Common myeloid progenitor, CD34-positive (primary cell): ENCODE data around the gene MEI4.

Experiments used
- CTCF ChIA-PET: fragments of 350-600 bp; sonication (Branson Sonifier 250); formaldehyde crosslinking; loops from one replicate; lab custom pipeline; 2021; ENCODE audit warnings: antibody characterized with exemption; lab: Charles Lee
- POLR2A ChIA-PET: fragments of 350-600 bp; sonication (Branson Sonifier 250); formaldehyde crosslinking; loops from one replicate; lab custom pipeline; 2021; ENCODE audit warnings: antibody characterized with exemption; lab: Charles Lee
- DNase-seq, 3 donors: peaks; one replicate each; pipeline versions ENCODE4 v3.0.0 to v3.0.0-alpha.2; 2013
- H3K27ac ChIP-seq, 2 experiments: 1 replicate in 1 of 2; 2 replicates in 1 of 2; pipeline ENCODE4 v1.7.0; 2013; ENCODE audit warnings: inconsistent platforms in 2 of 2, low read length in 2 of 2, mild to moderate bottlenecking in 2 of 2, low read depth in 1 of 2, moderate library complexity in 1 of 2; ENCODE audit not compliant: severe bottlenecking in 2 of 2, insufficient read depth in 1 of 2, poor library complexity in 1 of 2
- H3K27me3 ChIP-seq, 5 experiments: replicated peaks in 2 of 5; 1 replicate in 3 of 5; 2 replicates in 2 of 5; pipeline versions ENCODE4 v1.6.1 to v1.7.0; 2013; ENCODE audit warnings: low read length in 4 of 5, mild to moderate bottlenecking in 2 of 5, moderate library complexity in 2 of 5, inconsistent platforms in 1 of 5; ENCODE audit not compliant: insufficient read depth in 5 of 5, control insufficient read depth in 4 of 5
- H3K36me3 ChIP-seq, 4 experiments: 1 replicate in 2 of 4; 2 replicates in 2 of 4; pipeline versions ENCODE4 v1.6.1 to v1.7.0; 2013; ENCODE audit warnings: low read length in 3 of 4, control low read depth in 1 of 4, mild to moderate bottlenecking in 1 of 4; ENCODE audit not compliant: control insufficient read depth in 4 of 4, insufficient read depth in 4 of 4
- H3K4me1 ChIP-seq, 4 experiments: 1 replicate in 3 of 4; 2 replicates in 1 of 4; pipeline versions ENCODE4 v1.6.1 to v1.7.1; 2013; ENCODE audit warnings: low read length in 3 of 4, mild to moderate bottlenecking in 3 of 4, control low read depth in 1 of 4, inconsistent platforms in 1 of 4, moderate library complexity in 1 of 4; ENCODE audit not compliant: control insufficient read depth in 4 of 4, insufficient read depth in 4 of 4; ENCODE audit errors: control extremely low read depth in 1 of 4
- H3K4me3 ChIP-seq, 7 experiments: 1 replicate in 4 of 7; 2 replicates in 3 of 7; pipeline versions ENCODE4 v1.5.1 to v1.7.0; 2013; ENCODE audit warnings: mild to moderate bottlenecking in 7 of 7, low read length in 6 of 7, moderate library complexity in 6 of 7, inconsistent platforms in 2 of 7, low read depth in 2 of 7, control low read depth in 1 of 7; ENCODE audit not compliant: insufficient read depth in 4 of 7, control insufficient read depth in 1 of 7; ENCODE audit errors: extremely low read depth in 1 of 7
- H3K9me3 ChIP-seq, 5 experiments: 1 replicate in 4 of 5; 2 replicates in 1 of 5; pipeline versions ENCODE4 v1.6.1 to v1.7.1; 2013; ENCODE audit warnings: low read length in 4 of 5, mild to moderate bottlenecking in 2 of 5, inconsistent platforms in 1 of 5, low read depth in 1 of 5, moderate library complexity in 1 of 5; ENCODE audit not compliant: control insufficient read depth in 4 of 5, insufficient read depth in 2 of 5; ENCODE audit errors: control extremely low read depth in 1 of 5
- WGBS: methylation state at CpG from one replicate; pipeline ENCODE4 v1.1.5; 2013; ENCODE audit not compliant: insufficient coverage; 5-methylcytosine and 5-hydroxymethylcytosine counted together

The MEI4 gene

GRCh38 chr6:77626426-77626825 is 26.4 kb upstream of the MEI4 start:
- no CpG with 5 or more reads among the region's 1 CpG for WGBS
- Histone ChIP-seq H3K4me3 (no peak overlapping the region), H3K27me3 (no peaks in the 10 kb centered on the region), H3K4me1 (no peaks in the 10 kb centered on the region), H3K27ac (no peak overlapping the region), H3K9me3 (peaks cover 0 to 5% (median 0%) of the 10 kb centered on the region in 5 experiments), H3K36me3 (no peaks in the 10 kb centered on the region)
- ChIA-PET POLR2A (no interaction called here), CTCF (no interaction called here)
- DNase-seq = no peak

GRCh38 chr6:77630014-77630413 is 22.8 kb upstream of the MEI4 start:
- CTCF ChIA-PET = no interaction called here
- Histone ChIP-seq H3K27me3 (no peaks in the 10 kb centered on the region), H3K4me1 (no peaks in the 10 kb centered on the region), H3K9me3 (peaks cover 0 to 5% (median 0%) of the 10 kb centered on the region in 5 experiments), H3K27ac (no peak overlapping the region), H3K36me3 (no peaks in the 10 kb centered on the region), H3K4me3 (no peak overlapping the region)
- DNase-seq = no peak
- no CpG with 5 or more reads among the region's 2 CpGs for WGBS
- POLR2A ChIA-PET = no interaction called here

GRCh38 chr6:77633471-77633870 is 19.4 kb upstream of the MEI4 start:
- Histone ChIP-seq H3K4me3 (no peak overlapping the region), H3K27me3 (no peaks in the 10 kb centered on the region), H3K4me1 (no peaks in the 10 kb centered on the region), H3K9me3 (no peaks in the 10 kb centered on the region), H3K36me3 (no peaks in the 10 kb centered on the region), H3K27ac (no peak overlapping the region)
- POLR2A ChIA-PET = no interaction called here
- CTCF ChIA-PET = no interaction called here
- DNase-seq = no peak
- WGBS = no CpG with 5 or more reads among the region's 1 CpG

DNA sequence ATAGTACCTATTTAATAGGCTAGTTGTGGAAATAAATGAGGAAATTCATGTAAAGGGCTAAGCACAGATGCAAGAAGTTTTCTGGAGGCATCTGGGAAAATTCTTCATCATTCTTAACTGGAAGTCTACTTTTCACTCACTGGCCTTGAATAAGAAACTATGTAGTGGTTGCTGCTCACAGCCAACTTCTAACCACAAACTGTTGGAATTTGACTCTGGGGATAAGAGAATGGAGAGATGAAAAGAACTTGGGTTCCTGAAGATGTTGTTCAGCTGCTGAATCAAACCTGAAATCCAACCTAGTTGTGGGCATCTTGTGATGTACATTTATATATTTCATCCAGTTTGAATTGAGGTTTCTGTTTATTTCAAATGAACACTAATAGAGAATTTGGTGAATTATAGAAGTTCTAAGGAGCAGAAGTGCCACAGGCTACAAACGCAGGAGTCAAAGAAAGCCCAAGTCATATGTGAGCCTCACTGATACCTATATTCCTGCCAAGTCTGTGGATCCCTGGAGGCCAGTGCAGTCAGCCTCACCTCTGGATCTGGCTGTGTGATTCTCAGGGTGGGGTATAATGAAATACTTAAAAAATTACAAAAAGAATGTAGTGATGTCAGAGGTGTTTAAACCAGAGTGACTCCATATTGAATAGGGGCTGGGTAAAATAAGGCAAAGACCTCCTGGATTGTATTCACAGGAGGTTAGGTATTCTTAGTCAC is 18.7 kb upstream of the MEI4 start:
- CTCF ChIA-PET = no interaction called here
- no peak for DNase-seq

GRCh38 chr6:77638129-77638830 is 14.6 kb upstream of the MEI4 start:
- WGBS = 95% methylated on average over 14 of the region's 16 CpGs
- DNase-seq = no peak
- Histone ChIP-seq H3K27ac (no peak overlapping the region), H3K9me3 (no peaks in the 10 kb centered on the region), H3K4me1 (no peaks in the 10 kb centered on the region), H3K36me3 (no peaks in the 10 kb centered on the region), H3K4me3 (no peak overlapping the region), H3K27me3 (no peaks in the 10 kb centered on the region)
- ChIA-PET POLR2A (no interaction called here), CTCF (interaction anchor here (1.9 kb wide), 1 partner anchor 11 kb away, joined by 5 read pairs; no protein-coding TSS in a partner anchor)

More for the DNA sequence above, 18.7 kb upstream of the MEI4 start:
- Histone ChIP-seq H3K27ac (no peak overlapping the region), H3K9me3 (no peaks in the 10 kb centered on the region), H3K27me3 (no peaks in the 10 kb centered on the region), H3K36me3 (no peaks in the 10 kb centered on the region), H3K4me1 (no peaks in the 10 kb centered on the region), H3K4me3 (no peak overlapping the region)
- WGBS = 100% methylated on average over 1 of the region's 1 CpG
- POLR2A ChIA-PET = no interaction called here

GRCh38 chr6:77644102-77644705 is 8.6 kb upstream of the MEI4 start:
- Histone ChIP-seq H3K9me3 (no peaks in the 10 kb centered on the region), H3K4me3 (no peak overlapping the region), H3K27ac (no peak overlapping the region), H3K4me1 (peaks cover 0 to 4% (median 2%) of the 10 kb centered on the region in 4 experiments), H3K36me3 (no peaks in the 10 kb centered on the region), H3K27me3 (no peaks in the 10 kb centered on the region)
- 86% methylated on average over 1 of the region's 2 CpGs for WGBS
- ChIA-PET CTCF (interaction anchor here (0.6 kb wide), 1 partner anchor 143 kb away, joined by 3 read pairs; no protein-coding TSS in a partner anchor), POLR2A (no interaction called here)
- no peak for DNase-seq
